ENCODE results near the gene CLASP1. TPM values are rescaled to one million over a fixed set of nuclear protein-coding genes. Genes with fewer than 3 reads are reported as not detected.

CLASP1 gene
- total RNA-seq (2022) (46.1 and 47.4 TPM in 2 replicates), Bru-seq, nascent RNA (percentile 85 among the genes with signal in this experiment), BruChase-seq, experiment 1, labeled RNA remaining after a 2-hour chase (percentile 77 among the genes with signal in this experiment), BruChase-seq, experiment 2, labeled RNA remaining after a 6-hour chase (percentile 74 among the genes with signal in this experiment)
- long read RNA-seq, partial matches to known transcripts, result 4 of 21 reads
- long read RNA-seq, other reads (novel, unspliced or antisense), result 17 of 21 reads

DNA sequence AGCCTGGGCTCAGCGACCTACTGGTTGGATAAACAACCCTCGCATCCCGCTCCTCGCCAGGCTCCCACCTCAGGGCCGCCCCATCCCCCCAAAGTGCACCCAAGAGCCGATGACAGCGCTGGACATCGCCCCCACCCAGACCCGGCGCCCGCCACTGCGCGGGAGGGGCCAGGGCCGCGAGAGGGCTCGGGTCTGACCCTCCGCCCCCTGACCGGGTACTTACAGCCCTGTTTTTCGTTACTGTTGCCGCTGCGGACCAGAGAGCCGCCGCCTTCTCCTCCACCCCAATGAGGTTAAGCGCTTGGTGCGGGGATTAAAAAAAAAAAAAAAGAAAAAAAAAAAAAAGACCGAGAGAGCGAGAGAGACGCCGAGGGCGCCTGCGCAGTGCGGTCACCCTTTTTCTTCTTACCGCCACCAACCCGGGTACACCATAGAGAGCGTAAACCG is at the start of gene CLASP1:
Gene CLASP1, minus strand, starts transcription at position 314 of the 447 bp plus-strand sequence. CDS start 43,567 bp downstream, outside the sequence.
- Mint-ChIP-seq H3K27me3 (ENCODE audit: insufficient read depth, unreplicated experiment) (no peaks in the 10 kb centered on the region), H3K36me3 (ENCODE audit: insufficient read depth, unreplicated experiment) (peaks cover 6% of the 10 kb centered on the region), H3K4me3 (ENCODE audit: unreplicated experiment) (peak within 1 kb of the TSS; percentile 78), H3K27ac (ENCODE audit: unreplicated experiment) (peak within 1 kb of the TSS; percentile 95), H3K9me3 (ENCODE audit: unreplicated experiment) (no peaks in the 10 kb centered on the region), H3K4me1 (ENCODE audit: low read depth, unreplicated experiment) (peaks cover 10% of the 10 kb centered on the region)
- peak within 1 kb of the TSS; percentile 56 for H3K4me3 ChIP-seq (ENCODE audit: low read depth, low read length)
- no peak for DNase-seq
- intact Hi-C loops (cut with micrococcal nuclease; ENCODE audit: unreplicated experiment), result loop anchor here (1.0 to 2.0 kb wide), 3 partner anchors 53 to 118 kb away; partner anchors contain the start of gene RNU4ATAC
- no peaks in the 10 kb centered on the region for H3K36me3 ChIP-seq (ENCODE audit: control insufficient read depth, insufficient read depth, low read length)
- 0 out of 2 replicates have a peak, but pooled peaks cover 10% of the 10 kb centered on the region for H3K4me1 ChIP-seq
- no TSS peak for BruUV-seq (replicated peaks)
- ChIA-PET POLR2A (interaction anchor here (0.7 to 1.8 kb wide), 3 partner anchors 9 to 549 kb away, joined by 5 to 7 read pairs (median 6); partner anchors contain the start of gene RNU4ATAC), CTCF (interaction anchor here (1.6 kb wide), 1 partner anchor 59 kb away, joined by 3 read pairs; no protein-coding TSS in a partner anchor)
- H3K27me3 ChIP-seq (replicated peaks; ENCODE audit: control insufficient read depth, insufficient read depth, low read length), result no peaks in the 10 kb centered on the region
- TF ChIP-seq, protein P1, sequence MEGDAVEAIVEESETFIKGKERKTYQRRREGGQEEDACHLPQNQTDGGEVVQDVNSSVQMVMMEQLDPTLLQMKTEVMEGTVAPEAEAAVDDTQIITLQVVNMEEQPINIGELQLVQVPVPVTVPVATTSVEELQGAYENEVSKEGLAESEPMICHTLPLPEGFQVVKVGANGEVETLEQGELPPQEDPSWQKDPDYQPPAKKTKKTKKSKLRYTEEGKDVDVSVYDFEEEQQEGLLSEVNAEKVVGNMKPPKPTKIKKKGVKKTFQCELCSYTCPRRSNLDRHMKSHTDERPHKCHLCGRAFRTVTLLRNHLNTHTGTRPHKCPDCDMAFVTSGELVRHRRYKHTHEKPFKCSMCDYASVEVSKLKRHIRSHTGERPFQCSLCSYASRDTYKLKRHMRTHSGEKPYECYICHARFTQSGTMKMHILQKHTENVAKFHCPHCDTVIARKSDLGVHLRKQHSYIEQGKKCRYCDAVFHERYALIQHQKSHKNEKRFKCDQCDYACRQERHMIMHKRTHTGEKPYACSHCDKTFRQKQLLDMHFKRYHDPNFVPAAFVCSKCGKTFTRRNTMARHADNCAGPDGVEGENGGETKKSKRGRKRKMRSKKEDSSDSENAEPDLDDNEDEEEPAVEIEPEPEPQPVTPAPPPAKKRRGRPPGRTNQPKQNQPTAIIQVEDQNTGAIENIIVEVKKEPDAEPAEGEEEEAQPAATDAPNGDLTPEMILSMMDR (IDR thresholded peaks at IDR 0.05; ENCODE audit: insufficient read depth in 1 of 2, low read depth in 1 of 2, low read length in 1 of 2, severe bottlenecking in 1 of 2, unreplicated experiment in 1 of 2), result no peak
- no peaks in the 10 kb centered on the region for H3K9me3 ChIP-seq

DNA sequence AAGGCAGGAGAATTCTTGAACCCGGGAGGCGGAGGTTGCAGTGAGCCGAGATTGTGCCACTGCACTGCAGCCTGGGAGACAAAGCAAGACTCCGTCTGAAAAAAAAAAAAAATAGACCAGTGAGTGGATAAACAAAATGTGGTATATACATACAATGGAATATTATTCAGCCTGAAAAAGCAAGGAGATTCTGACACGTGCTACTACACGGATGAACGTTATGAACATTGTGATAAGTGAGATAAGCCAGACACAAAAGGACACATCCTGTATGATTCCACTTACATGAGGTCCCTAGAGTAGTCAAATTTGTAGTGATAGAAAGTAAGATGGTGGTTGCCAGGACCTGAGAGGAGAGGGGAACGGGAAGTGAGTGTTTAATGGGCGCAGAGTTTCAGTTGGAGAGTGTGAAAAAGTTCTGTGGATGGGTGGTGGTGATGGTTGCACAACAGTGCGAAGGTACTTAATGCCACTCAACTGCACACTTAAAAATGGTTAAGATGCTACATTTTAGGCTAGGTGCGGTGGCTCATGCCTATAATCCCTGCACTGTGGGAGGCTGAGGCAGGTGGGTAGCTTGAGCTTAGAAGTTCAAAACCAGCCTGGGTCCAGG is 49.2 kb upstream of the CLASP1 start:
- BruUV-seq (replicated peaks), result no TSS peak
- Mint-ChIP-seq H3K27me3 (ENCODE audit: insufficient read depth, unreplicated experiment) (no peaks in the 10 kb centered on the region), H3K4me3 (ENCODE audit: unreplicated experiment) (no peak overlapping the region), H3K36me3 (ENCODE audit: insufficient read depth, unreplicated experiment) (no peaks in the 10 kb centered on the region), H3K4me1 (ENCODE audit: low read depth, unreplicated experiment) (no peaks in the 10 kb centered on the region), H3K9me3 (ENCODE audit: unreplicated experiment) (no peaks in the 10 kb centered on the region), H3K27ac (ENCODE audit: unreplicated experiment) (no peak overlapping the region)
- TF ChIP-seq, protein P1 (IDR thresholded peaks at IDR 0.05; ENCODE audit: insufficient read depth in 1 of 2, low read depth in 1 of 2, low read length in 1 of 2, severe bottlenecking in 1 of 2, unreplicated experiment in 1 of 2), result no peak
- Histone ChIP-seq H3K9me3 (no peaks in the 10 kb centered on the region), H3K27me3 (replicated peaks; ENCODE audit: control insufficient read depth, insufficient read depth, low read length) (no peaks in the 10 kb centered on the region), H3K4me3 (ENCODE audit: low read depth, low read length) (no peak overlapping the region), H3K4me1 (no peaks in the 10 kb centered on the region), H3K36me3 (ENCODE audit: control insufficient read depth, insufficient read depth, low read length) (no peaks in the 10 kb centered on the region)
- CTCF ChIA-PET, result no interaction called here
- DNase-seq, result no peak
- intact Hi-C loops (cut with micrococcal nuclease; ENCODE audit: unreplicated experiment), result no loop called here
- POLR2A ChIA-PET, result no interaction called here

DNA sequence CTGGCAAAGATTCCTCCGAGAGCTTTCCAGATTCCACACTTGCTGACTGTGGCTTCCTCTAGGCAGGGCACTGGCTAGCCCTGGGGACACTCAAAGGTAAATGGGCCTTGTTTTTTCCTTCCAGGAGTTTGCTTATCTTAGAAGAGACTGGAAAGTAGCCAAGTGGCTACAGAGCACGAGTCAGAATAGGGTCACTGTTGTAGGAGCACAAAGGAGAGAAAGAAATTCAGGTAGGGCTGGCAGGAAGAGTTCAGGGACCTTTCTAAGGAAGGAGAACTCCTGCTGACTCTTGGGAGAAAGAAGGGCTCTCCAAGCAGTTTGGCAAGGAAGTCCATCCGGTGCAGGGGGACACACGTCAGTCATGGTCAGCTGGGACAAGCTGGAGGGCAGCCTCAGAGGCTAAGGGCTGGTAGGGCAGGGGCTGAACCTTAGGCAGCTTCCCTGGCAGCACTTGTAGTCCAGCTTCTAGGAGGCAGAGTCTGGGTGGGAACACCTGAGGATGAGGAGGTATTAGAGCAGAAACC is 47.9 kb upstream of the CLASP1 start:
- intact Hi-C loops (cut with micrococcal nuclease; ENCODE audit: unreplicated experiment), result no loop called here
- no peaks in the 10 kb centered on the region for H3K4me1 Mint-ChIP-seq (ENCODE audit: low read depth, unreplicated experiment)
- no peaks in the 10 kb centered on the region for H3K36me3 ChIP-seq (ENCODE audit: control insufficient read depth, insufficient read depth, low read length)
- no peaks in the 10 kb centered on the region for H3K9me3 ChIP-seq
- no peak overlapping the region for H3K4me3 ChIP-seq (ENCODE audit: low read depth, low read length)
- no peaks in the 10 kb centered on the region for H3K4me1 ChIP-seq
- TF ChIP-seq, protein P1 (IDR thresholded peaks at IDR 0.05; ENCODE audit: insufficient read depth in 1 of 2, low read depth in 1 of 2, low read length in 1 of 2, severe bottlenecking in 1 of 2, unreplicated experiment in 1 of 2), result no peak
- H3K9me3 Mint-ChIP-seq (ENCODE audit: unreplicated experiment), result no peaks in the 10 kb centered on the region
- POLR2A ChIA-PET, result no interaction called here
- BruUV-seq (replicated peaks), result no TSS peak
- DNase-seq, result no peak
- no peaks in the 10 kb centered on the region for H3K36me3 Mint-ChIP-seq (ENCODE audit: insufficient read depth, unreplicated experiment)
- H3K4me3 Mint-ChIP-seq (ENCODE audit: unreplicated experiment), result no peak overlapping the region
- CTCF ChIA-PET, result no interaction called here
- no peaks in the 10 kb centered on the region for H3K27me3 Mint-ChIP-seq (ENCODE audit: insufficient read depth, unreplicated experiment)
- H3K27me3 ChIP-seq (replicated peaks; ENCODE audit: control insufficient read depth, insufficient read depth, low read length), result no peaks in the 10 kb centered on the region
- H3K27ac Mint-ChIP-seq (ENCODE audit: unreplicated experiment), result peak overlapping the region; percentile 17
